HL-60 (cell line): ENCODE results near the gene ZNF609.

Experiments used
- DNase-seq, 2 experiments: peaks; one replicate each; pipeline ENCODE4 v3.0.0-alpha.2; 2010 to 2020; ENCODE audit warnings: low read depth in 1 of 2, low spot score in 1 of 2
- H3K27ac ChIP-seq: fragments of 250-450 bp; sonication (Bioruptor Pico); replicated peaks from 2 replicates; pipeline ENCODE4 v1.5.1; 2020; ENCODE audit warnings: mild to moderate bottlenecking, moderate library complexity
- H3K27me3 ChIP-seq: fragments of 250-450 bp; sonication (Bioruptor Pico); 2 replicates; pipeline ENCODE4 v1.5.1; 2021; ENCODE audit warnings: mild to moderate bottlenecking, moderate library complexity; ENCODE audit not compliant: insufficient read depth, poor library complexity, severe bottlenecking
- H3K4me3 ChIP-seq: replicated peaks from 2 replicates; pipeline ENCODE4 v1.5.1; 2011; ENCODE audit warnings: mild to moderate bottlenecking, control low read depth, low read length; ENCODE audit not compliant: insufficient read depth
- CTCF ChIP-seq: IDR thresholded peaks from one replicate; pipeline ENCODE4 v1.5.1; 2011; ENCODE audit warnings: low read length, control low read depth, inconsistent platforms; ENCODE audit not compliant: insufficient read depth
- GABPA ChIP-seq: IDR thresholded peaks from 2 replicates; pipeline ENCODE4 v1.6.1; 2012; ENCODE audit warnings: low read depth
- POLR2AphosphoS5 ChIP-seq: IDR thresholded peaks from 2 replicates; pipeline ENCODE4 v1.6.1; 2012; ENCODE audit warnings: low read depth
- REST ChIP-seq: IDR thresholded peaks from 2 replicates; pipeline ENCODE4 v1.6.1; 2012; ENCODE audit warnings: low read depth; ENCODE audit not compliant: insufficient replicate concordance
- SPI1 ChIP-seq: IDR thresholded peaks from 2 replicates; pipeline ENCODE4 v1.6.1; 2012; ENCODE audit warnings: low read depth, mild to moderate bottlenecking, borderline replicate concordance

The ZNF609 gene

GRCh38 chr15:64688770-64689169 lies 228.4 kb downstream of the ZNF609 start:
- Histone ChIP-seq H3K27me3 (no peaks in the 10 kb centered on the region), H3K4me3 (no peak overlapping the region), H3K27ac (no peak overlapping the region)
- no peak for DNase-seq
- TF ChIP-seq GABPA (no peak), POLR2AphosphoS5 (no peak), SPI1 (no peak), CTCF (no peak), REST (no peak)

- Histone ChIP-seq H3K4me3 (no peak overlapping the region), H3K27me3 (no peaks in the 10 kb centered on the region), H3K27ac (no peak overlapping the region)
- no peak for DNase-seq
- no peak for TF ChIP-seq GABPA
- no peak for TF ChIP-seq SPI1
- TF ChIP-seq REST: no peak
- TF ChIP-seq CTCF: no peak
- no peak for TF ChIP-seq POLR2AphosphoS5
Measured at GRCh38 chr15:64690008-64690407, 229.6 kb downstream of the ZNF609 start.

GRCh38 chr15:64690578-64691296 lies 230.4 kb downstream of the ZNF609 start:
- TF ChIP-seq REST: no peak
- TF ChIP-seq POLR2AphosphoS5: 0 out of 2 replicates have a peak, but pooled peaks have one; percentile 9
- no peak for DNase-seq
- no peak overlapping the region for H3K27ac ChIP-seq

More at GRCh38 chr15:64690578-64691296, 230.4 kb downstream of the ZNF609 start:
- H3K27me3 ChIP-seq: no peaks in the 10 kb centered on the region
- no peak overlapping the region for H3K4me3 ChIP-seq
